HT-29 (cell line): Measurements from ENCODE around the gene STUB1. TPM values are rescaled to one million over a fixed set of nuclear protein-coding genes. Genes with fewer than 3 reads are reported as not detected.
A peak's percentile ranks its signal among the peaks of the same experiment; 100 is the strongest.

Experiments
- DNase-seq: peaks from one replicate; pipeline ENCODE4 v3.0.0-alpha.2; 2015; ENCODE audit warnings: low spot score
- total RNA-seq: library from RNA; depleted of rRNA; stranded (reverse); fragments of >200 nt; shearing (Covaris generic); gene quantifications from 2 replicates; pipeline ENCODE4 v1.2.3, GENCODE V29; 2014; rRNA removed

STUB1 gene
- total RNA-seq, result 258 and 295 TPM in 2 replicates

DNA sequence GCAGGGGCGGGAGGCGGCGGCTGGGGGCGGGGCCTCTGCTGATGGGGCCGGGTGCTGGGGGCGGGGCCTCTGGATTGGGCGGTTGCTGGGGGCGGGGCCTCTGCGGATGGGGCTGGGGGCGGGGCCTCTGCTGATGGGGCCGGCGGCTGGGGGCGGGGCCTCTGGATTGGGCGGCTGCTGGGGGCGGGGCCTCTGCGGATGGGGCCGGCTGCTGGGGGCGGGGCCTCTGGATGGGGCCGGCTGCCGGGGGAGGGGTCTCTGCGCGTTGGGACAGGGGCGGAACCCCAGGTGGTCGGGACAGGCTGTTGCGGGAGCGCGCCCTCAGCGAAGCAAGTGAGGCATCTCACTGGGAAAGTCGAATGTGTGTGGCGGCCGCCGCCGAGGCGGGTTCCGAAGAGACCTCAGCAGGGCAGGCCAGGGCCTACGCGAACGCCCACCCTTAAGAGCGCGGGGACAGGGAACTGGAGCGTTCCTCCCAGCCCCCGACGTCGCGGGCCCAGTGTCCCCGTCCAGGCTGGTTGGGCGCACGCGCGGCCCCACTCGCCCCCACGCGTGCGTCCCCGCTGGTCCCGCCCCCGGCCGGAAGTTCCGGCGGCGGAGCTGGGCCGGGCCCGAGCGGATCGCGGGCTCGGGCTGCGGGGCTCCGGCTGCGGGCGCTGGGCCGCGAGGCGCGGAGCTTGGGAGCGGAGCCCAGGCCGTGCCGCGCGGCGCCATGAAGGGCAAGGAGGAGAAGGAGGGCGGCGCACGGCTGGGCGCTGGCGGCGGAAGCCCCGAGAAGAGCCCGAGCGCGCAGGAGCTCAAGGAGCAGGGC is at the start of gene STUB1:
TSS of gene STUB1 (plus strand) at position 597 of the 811 bp plus-strand sequence. CDS start at position 713, 116 bp downstream.
- DNase-seq, result peak; percentile 81

DNA sequence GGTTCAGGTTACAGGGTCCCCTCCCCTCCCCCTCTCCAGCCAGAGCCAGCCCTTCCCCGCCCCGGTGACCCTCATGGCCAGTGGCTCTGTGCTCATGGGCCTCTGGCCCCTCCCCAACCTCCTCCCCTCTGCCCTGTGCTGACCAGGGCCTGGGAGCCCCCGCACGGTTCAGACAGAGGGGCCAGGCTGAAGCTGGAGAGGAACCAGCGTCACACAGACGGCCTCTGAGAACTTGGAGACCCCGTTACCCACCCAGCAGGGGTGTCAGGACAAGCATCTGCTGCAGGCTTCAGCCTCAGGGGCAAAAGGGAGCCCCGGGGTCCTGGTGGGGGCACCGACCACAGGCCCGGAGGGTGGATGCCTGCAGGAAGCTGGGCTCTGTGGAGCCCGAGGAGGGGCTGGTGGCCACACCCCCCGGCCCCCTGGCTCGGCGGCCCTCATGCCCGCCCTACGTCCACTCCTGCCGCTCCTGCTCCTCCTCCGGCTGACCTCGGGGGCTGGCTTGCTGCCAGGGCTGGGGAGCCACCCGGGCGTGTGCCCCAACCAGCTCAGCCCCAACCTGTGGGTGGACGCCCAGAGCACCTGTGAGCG is 49.3 kb upstream of the STUB1 start, which contains the start of gene WFIKKN1:
TSS of gene WFIKKN1 (plus strand) at position 171 of the 591 bp plus-strand sequence. CDS start at position 440, 269 bp downstream.
- DNase-seq, result peak; percentile 63

DNA sequence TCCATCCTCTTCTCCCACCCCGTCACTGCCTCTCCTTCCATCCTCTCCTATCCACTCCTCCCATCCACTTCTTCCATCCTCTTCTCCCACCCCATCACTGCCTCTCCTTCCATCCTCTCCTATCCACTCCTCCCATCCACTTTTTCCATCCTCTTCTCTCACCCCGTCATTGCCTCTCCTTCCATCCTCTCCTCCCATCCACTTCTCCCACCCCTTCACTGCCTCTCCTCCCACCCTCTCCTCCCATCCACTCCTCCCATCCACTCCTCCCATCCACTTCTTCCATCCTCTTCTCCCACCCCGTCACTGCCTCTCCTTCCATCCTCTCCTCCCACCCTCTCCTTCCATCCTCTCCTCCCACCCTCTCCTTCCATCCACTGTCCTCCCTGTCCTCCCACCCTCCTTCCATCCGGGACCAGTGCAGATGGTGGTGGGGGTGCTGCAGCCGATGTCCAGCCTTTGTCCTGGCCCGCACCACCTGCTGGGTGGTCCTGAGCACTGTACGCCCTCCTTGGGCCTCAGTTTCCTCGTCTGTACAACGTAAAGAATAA is 48.3 kb upstream of the STUB1 start:
- no peak for DNase-seq

DNA sequence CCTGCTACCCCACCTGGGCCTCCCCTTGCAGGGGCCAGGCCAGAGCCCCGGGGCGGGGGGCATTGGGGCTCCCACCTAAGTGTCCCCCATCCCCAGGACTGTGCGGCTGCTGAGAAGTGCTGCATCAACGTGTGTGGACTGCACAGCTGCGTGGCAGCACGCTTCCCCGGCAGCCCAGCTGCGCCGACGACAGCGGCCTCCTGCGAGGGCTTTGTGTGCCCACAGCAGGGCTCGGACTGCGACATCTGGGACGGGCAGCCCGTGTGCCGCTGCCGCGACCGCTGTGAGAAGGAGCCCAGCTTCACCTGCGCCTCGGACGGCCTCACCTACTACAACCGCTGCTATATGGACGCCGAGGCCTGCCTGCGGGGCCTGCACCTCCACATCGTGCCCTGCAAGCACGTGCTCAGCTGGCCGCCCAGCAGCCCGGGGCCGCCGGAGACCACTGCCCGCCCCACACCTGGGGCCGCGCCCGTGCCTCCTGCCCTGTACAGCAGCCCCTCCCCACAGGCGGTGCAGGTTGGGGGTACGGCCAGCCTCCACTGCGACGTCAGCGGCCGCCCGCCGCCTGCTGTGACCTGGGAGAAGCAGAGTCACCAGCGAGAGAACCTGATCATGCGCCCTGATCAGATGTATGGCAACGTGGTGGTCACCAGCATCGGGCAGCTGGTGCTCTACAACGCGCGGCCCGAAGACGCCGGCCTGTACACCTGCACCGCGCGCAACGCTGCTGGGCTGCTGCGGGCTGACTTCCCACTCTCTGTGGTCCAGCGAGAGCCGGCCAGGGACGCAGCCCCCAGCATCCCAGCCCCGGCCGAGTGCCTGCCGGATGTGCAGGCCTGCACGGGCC is 47.5 kb upstream of the STUB1 start:
- no peak for DNase-seq

DNA sequence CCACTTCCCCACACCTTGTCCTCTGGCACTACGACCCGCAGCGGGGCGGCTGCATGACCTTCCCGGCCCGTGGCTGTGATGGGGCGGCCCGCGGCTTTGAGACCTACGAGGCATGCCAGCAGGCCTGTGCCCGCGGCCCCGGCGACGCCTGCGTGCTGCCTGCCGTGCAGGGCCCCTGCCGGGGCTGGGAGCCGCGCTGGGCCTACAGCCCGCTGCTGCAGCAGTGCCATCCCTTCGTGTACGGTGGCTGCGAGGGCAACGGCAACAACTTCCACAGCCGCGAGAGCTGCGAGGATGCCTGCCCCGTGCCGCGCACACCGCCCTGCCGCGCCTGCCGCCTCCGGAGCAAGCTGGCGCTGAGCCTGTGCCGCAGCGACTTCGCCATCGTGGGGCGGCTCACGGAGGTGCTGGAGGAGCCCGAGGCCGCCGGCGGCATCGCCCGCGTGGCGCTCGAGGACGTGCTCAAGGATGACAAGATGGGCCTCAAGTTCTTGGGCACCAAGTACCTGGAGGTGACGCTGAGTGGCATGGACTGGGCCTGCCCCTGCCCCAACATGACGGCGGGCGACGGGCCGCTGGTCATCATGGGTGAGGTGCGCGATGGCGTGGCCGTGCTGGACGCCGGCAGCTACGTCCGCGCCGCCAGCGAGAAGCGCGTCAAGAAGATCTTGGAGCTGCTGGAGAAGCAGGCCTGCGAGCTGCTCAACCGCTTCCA is 46.7 kb upstream of the STUB1 start:
- DNase-seq, result no peak

DNA sequence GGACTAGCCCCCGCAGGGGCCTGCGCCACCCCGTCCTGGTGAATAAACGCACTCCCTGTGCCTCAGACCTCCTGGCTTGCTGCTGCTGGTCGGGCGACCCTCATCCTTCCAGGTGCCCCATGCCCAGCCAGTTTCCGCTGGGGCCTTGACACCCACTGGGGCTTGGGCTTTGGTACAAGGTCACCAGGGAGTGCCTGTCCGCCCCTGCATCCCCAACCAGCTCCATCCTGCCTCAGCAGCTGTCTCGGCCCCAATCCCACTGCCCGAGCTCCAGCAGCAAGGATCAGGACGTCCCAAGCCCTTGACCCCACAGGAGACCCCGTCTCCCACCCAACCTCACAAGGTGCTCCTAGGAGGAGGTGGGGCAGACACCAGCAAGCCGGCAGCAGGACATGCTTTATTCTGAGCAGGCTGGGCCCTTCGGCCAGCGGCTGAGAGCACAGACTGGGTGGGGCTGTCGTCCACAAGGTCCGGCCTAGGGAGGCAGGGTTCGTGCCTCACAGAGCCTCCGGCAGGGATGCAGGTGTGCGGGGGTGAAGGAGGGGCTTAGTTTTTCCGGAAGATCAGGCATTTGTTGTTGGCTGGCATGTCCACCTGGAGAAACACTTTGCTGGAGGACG is 46.0 kb upstream of the STUB1 start:
- DNase-seq, result no peak

DNA sequence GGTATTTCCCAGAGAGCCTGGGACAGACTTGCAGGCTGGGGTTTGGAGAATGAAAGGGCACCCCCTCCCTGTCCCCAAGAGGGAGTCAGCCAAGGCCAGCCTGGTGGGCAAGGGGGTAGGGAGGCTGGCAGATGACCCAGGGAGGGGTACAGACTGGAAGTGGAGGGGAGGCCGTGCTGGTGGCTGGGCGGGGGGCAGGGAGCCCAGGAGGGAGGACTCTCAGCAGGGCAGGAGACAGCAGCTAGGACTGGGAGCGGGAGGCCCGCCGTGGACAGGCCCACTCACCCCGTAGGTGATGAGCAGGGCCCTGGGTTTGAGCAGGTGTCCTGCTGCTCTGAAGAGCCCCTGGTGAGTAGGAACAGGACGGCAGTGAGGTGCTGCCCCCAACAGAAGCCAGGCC is 45.2 kb upstream of the STUB1 start:
- DNase-seq, result no peak

DNA sequence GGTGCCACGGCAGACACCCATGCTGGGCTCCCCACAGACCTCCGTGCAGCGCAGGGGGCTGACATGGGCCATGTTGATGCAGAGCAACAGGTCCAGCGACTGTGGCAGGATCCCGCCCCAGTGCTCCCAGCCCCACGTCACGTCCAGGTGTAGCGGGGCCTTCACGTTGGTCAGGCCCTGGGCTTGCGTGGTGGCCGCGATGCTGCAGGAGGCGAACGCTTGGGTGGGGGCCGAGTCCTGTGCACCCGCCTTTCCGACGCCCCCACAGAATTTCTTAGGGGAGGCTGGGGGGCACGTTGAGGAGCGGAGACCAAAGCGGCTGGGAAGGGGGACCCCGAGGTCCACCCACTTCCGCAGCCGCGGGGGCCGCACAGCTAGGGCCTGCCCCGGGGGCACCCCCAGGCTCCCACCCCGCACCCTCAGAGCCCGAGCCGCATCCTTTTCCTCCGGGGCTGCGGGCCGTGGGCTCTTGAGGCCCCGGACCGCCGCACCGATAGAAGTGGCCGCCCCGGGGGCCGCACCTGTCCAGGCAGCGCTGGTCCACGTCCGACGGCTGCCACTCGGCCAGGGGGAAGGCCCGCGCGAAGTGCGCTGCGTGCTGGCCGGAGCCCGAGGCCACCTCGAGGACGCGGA is 44.5 kb upstream of the STUB1 start:
- DNase-seq, result peak; percentile 29

DNA sequence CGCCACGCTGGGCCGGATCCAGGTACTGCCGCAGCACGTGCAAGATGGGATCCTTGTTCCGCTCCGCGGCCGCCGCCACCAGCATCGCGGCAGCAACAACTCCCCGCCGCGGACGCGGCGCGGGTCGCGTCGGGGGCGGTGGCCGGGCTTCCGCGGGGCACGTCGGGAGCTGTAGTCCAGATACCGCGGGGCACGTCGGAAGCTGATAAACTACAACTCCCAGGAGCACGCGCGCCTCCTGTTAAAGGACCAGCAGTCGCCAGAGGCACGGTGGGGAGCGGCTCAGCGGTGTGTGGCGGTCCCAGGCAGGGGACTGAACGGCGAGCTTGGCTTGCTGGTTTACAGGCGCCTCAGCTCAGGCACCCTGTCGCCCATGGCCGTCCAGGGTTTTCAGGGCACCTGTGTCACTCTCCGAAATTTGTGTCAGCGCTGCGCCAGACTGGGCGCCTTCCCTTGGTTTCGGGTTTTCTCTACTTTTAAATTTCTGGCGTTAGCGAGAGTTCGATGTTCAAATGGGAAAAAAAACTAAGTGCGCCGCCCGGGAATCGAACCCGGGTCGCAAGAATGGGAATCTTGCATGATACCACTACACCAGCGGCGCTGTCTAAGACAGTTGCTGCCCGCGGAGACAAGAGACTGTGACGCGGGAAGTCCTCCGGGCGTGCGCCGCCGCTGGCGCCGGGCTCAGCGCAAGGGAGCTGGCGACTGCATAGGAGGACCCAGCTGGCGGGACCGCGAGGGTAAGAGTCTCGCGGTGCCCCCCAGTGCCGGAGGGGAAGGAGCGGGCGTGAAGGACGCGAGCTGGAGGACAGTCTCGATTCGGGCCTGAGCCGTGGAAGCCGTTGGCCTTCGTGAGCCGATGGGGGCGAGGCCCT is 43.8 kb upstream of the STUB1 start, which contains the start of gene METTL26:
TSS of gene METTL26 (minus strand) at position 100 of the 875 bp plus-strand sequence. CDS start at position 85, 15 bp downstream.
- DNase-seq, result peak; percentile 95

DNA sequence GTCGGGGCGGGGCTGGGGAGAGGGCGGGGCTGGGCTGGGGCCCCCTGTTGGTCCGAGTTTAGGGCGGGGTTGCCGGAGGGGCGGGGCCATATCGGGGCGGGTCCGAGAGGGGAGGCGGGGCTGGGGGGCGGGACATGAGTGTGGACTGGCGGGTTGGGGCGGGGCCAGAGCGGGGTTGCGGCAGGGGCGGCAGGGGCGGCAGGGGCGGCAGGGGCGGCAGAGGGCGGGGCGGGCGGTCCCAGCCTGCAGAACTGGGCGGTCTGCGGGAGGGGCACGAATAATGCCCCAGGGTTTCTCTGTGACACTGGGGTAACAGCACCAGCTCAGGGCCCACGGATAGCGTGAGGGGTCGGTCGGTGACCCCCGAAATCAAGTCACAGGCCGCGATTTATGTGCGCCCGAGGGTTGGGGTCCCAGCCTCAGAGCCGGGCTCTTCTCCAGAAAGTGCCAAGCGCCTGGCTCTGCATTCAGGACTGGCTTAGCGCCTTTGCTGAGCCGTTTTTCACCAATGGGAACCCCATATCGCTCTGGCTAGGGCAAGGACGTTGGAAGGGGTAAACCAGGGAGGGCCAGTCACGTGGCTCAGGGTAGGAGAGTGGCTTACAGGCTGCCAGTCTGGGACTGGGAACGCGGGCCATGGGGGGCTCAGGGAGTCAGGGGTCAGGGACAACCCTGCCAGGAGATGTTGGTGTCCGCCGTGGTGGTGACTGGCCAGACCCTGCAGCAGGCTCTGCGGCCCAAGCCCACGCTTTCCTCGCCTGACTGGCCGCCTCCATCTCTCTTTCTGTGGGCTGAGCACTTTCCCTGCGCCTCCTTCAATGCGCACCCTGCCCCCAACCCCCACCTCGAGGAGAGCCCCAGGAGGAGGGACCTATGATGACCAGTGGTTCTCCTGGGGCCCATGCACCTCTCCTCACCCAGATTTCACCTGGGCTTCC is 42.9 kb upstream of the STUB1 start:
- peak; percentile 84 for DNase-seq

DNA sequence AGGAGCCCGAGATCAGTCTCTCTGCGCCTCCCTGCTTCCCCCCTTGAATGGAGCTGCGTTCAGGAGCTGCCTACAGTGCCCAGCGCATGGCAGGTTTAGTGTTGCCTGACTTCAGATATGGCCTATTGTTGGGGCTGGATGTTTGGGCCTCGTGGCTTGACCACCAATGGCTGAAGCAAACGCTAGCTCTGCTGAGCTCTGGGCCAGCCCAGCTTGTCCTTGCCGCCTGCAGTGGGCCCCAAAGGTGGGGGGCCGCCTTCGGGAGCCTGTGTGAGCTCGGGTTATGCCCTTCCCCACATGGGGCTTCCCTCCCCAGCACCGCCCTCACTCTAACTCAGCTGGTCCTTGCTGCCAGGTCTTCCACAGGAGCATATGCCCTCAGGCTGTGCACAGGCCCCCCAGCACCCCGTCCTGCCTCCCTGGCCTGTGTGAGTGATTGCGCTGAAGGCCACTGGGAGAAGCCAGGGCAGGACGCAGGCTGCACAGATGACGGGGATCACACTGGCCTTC is 42.1 kb upstream of the STUB1 start:
- DNase-seq, result no peak

DNA sequence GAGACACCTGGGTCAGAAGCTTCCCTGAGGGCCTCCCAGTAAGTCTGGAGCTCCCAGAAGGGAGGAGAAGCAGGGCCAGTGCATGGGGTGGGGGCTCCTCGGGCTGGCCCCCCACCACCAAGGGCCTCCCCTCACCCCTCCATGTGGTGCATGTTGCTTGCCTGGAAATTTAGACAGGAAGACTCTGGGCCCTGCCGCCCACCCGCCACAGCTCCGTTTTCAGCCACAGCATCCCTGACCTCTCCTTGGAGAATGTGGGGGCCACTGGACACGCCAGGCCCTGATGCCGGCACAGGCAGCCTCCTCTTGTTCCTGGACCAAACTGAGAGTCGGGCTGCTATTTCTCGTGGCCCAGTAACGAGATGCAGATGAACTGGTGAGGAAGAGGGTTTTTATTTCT is 41.4 kb upstream of the STUB1 start:
- DNase-seq, result no peak

DNA sequence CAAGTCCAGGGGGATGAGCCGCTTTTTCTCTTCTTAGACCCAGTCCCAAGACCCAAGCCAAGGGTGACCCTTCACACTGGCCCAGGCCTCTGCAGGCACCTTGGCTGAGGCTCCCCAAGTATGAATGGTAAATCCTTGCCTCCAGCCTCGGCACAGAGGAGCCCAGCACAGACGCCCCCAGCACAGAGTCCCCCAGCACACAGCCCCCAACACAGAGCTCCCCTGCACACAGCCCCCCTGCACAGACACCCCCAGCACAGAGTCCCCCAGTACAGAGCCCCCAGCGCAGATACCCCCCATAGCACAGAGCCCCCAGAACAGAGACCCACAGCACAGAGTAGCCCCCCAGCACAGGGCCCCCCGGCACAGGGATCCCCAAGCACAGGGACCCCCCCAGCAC is 39.6 kb upstream of the STUB1 start:
- no peak for DNase-seq

DNA sequence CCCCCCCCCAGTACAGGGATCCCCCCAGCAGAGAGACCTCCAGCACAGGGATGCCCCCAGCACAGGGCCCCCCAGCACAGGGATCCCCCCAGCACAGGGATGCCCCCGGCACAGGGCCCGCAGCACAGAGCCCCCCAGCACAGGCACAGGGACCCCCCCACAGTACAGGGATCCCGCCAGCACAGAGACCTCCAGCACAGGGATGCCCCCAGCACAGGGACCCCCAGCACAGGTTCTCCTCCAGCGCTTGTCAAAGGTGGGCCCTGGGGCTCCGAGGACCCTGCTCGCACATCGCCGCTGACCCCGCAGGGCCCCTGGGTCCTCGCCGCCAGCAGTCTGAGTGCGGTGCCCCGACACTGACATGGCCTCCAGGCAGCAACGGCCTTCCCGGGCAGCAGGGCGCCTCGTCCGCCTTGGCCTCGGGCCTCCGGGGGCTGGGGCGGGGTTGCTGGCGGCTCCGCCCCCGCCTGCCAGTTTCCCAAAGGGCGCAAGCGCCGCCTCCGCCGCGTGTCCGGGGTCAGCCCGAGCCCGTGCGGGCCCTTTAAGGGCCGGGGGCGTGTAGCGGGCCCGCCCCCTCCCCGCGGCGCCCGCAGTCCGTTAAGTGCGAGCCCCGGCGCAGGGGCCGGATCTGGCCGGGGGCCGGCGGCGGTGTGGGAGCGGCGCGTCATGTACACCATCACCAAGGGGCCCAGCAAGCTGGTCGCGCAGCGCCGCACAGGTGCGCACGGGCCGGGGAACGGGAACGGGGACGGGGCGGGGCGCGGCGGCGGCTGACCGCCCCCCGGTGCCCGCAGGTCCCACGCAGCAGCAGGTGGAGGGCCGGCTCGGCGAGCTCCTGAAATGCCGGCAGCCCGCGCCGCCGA is 38.7 kb upstream of the STUB1 start, which contains the start of gene MCRIP2:
TSS of gene MCRIP2 (plus strand) at position 503 of the 863 bp plus-strand sequence. CDS start at position 667, 164 bp downstream.
- peak; percentile 80 for DNase-seq

DNA sequence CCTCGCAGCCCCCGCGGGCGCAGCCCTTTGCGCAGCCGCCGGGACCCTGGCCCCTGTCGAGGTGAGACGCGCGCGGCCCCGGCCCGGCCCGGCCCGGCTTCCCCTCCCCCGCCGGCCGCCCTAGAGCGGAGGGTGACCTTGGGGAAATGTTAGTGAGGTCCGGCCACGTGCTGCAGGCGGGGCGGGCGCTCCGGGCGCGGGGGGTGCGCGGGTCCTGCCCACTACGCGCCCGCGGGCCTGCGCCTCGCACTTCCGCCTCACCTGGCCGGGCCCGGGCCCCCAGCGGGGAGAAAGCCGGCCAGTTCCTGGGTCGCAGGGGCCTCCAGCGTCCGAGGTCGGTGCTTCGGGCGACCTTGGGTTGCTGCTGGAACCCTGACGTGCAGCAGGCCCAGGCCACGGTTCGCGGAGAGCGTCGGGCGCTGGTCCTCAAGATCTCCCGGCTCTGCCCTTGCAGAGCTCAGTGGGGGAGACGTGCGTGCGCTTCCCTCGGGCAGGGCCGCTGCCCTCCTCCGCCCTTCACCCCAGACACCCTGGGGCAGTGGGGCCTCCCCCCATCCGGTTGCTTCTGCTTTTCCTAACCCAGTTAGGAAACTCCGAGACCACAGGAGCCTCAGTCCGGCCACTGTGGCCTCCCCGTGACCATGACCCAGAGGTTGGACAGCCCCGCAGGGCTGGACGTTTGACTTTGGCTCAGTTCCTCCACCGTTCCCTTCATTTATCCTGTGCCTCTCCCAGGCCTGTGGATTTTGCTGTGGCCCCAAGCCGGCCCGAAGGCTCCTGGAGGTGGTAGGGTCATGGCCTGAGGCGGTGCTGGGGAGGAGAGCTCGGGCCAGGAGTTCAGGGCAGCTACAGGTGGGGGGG is 37.8 kb upstream of the STUB1 start:
- DNase-seq, result peak; percentile 48

DNA sequence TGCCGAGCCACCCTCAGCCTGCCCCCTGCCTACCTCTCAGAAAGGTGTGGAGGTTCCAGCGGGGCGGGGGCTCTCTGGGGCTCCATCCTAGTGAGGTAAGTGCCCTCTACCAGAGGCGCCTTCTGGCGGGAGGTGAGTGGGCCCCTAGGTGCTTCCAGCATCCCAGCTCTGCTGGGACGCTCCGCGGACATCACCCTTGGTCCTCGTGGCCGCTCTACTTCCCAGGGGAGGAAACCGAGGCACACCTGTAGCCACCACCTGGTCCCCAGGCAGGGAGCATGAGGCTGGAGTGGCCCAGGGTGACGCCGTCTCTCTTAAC is 37.2 kb upstream of the STUB1 start:
- DNase-seq, result no peak
